VCaP (cell line): ENCODE measurements around the gene ZNG1F.
"Not testable (repeated sequence)": the region's sequence is repeated elsewhere in the genome, so short reads cannot be mapped to it uniquely, and the experiment has no call there.

Source experiments
- H3K27ac ChIP-seq: fragments of 450-650 bp; 2 replicates; pipeline ENCODE4 v1.5.1; 2017
- TF ChIP-seq, protein P1 (sequence below): fragments of 450-650 bp; conservative IDR thresholded peaks from 2 replicates; pipeline ENCODE4 v1.5.1; 2017; ENCODE audit warnings: mild to moderate bottlenecking, moderate library complexity

The ZNG1F gene

DNA sequence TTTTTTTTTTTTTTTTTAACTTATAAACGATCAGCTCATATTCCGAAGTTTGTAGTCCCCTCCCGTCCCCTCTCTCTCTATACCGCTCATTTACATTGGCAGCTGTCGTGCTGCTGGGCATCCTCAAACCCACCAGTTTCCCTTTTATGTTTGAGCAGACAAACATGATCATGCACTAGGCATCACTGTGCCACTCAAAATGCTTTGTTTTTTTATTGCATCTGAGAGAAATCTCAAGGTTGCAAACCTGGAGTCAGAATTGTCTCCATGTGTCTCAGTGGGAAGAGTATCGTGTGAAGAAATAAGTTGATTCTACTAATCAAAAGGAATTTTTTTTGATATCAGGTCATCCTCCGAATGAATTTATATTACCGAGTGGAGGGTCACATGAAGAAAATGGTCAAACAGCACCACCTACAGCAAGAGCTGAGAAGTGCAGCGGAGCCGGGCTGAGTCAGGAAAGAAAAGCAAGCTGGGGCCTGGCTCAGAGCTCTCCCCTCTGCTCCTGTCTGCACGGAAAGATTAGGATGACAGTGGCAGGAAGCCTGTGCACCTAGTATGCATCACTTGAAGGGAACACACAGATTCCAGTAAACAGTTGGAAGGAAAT, 100.6 kb downstream of the ZNG1F start:
- TF ChIP-seq, protein P1, sequence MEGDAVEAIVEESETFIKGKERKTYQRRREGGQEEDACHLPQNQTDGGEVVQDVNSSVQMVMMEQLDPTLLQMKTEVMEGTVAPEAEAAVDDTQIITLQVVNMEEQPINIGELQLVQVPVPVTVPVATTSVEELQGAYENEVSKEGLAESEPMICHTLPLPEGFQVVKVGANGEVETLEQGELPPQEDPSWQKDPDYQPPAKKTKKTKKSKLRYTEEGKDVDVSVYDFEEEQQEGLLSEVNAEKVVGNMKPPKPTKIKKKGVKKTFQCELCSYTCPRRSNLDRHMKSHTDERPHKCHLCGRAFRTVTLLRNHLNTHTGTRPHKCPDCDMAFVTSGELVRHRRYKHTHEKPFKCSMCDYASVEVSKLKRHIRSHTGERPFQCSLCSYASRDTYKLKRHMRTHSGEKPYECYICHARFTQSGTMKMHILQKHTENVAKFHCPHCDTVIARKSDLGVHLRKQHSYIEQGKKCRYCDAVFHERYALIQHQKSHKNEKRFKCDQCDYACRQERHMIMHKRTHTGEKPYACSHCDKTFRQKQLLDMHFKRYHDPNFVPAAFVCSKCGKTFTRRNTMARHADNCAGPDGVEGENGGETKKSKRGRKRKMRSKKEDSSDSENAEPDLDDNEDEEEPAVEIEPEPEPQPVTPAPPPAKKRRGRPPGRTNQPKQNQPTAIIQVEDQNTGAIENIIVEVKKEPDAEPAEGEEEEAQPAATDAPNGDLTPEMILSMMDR, result peak; percentile 74
- H3K27ac ChIP-seq, result not testable (repeated sequence)

DNA sequence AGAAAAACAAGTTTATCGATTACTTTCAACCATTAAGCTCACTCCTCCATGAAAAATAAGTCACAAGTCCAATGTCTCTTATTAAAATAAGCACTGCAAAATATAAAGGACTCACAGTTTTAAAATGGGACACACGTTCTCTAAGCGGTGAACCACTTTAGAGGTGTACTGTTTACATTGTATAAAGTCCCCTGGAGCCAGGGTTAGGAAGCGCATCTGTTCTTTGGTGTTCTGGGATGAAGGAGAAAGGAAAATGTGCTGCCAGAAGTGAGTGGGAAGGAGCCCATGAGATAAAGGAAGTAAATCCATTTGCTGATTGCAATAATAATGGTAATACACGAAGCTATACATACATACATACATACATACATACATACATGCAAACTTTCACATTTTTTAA, 101.2 kb downstream of the ZNG1F start:
- H3K27ac ChIP-seq, result not testable (repeated sequence)

DNA sequence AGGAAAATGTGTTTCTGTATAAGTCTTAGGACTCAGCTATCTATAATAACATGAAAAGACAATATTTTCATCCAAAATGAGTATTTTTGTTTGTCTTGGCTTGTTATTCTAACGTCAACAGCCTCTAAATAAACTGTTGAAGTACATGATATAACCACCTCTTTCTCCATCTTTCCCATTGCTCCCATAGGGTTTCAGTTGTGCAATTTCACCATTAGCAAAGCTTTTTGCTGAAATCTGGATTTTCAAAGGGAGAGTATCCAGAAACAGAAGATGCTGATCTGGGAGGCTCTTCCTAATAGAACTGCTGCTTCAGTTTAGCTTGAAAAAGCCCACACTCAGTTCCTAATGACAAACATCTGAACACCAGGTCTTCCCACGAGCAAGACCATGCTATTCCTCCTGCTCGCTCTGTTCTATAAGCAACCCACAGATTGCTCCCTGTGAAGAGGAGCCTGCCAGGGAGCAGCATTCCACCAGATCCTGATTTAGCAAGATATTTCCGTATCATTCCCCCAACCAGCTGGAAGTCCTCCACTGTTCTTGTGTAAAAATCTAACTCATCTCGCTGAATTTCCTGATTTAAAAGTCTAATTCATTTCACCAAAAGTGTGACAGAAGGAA, 101.8 kb downstream of the ZNG1F start:
- H3K27ac ChIP-seq, result not testable (repeated sequence)

DNA sequence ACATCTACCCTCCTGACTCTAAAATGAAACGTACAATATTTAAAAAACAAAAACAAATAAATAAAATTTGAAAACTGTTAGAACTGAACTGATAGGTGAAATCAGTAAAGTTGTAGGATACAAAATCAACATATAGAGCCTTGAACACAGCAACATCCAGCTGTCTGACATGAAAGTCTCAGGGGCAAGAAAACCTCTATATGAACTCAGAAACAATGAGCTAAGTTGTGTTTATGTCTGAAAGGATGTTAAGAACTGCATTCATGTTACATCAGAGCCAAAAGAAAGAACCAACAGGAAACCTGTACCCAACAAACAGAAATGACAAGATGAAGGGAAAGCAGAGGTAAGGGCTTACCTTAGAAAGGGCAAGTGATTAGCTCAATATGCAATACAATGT, 102.4 kb downstream of the ZNG1F start:
- H3K27ac ChIP-seq, result not testable (repeated sequence)

DNA sequence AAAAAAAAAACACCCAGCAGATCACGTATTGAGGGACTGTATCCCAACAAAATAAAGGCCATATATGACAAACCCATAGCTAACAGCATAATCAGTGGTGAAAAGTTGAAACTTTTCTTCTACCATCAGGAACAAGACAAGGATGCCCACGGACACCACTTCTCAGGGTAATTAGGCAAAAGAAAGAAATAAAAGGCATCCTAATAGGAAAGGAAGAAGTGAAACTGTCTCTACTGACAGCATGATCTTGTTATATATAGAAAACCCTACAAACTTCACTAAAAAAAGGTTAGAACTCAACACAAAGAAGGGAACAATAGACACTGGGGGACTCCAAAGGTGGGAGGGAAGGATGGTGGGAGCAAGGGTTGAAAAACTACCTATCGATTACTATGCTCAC, 102.9 kb downstream of the ZNG1F start:
- H3K27ac ChIP-seq, result not testable (repeated sequence)

DNA sequence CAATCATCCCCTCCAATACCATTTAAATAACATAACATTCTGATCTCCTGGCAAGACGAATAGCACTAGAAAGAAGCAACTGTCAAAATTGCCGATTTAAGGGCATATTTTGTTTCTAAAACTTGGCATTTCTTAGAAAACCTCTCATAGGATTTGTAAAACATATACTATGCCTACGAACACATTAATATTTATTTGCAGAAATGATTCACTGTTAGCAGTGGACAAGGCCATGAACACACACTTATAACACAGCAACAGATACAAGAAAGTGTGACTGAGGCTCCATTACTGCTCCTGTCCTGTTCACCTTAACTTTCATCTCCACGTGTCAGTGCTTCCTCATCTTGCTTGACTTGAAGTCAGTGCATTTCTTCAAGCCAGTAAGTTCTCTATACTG, 106.8 kb downstream of the ZNG1F start:
- H3K27ac ChIP-seq, result not testable (repeated sequence)
